Testis (tissue), 2 donors: Measurements from ENCODE around the gene LETM1.

Experiments
- CTCF ChIP-seq, 3 experiments: fragments of 450-650 bp in 2 of 3; fragments of 200-600 bp in 1 of 3; sonication (generic) in 1 of 3; IDR thresholded peaks; one replicate each; pipeline ENCODE4 v1.5.1; 2016 to 2019; ENCODE audit warnings: antibody characterized with exemption in 3 of 3, mild to moderate bottlenecking in 2 of 3, moderate library complexity in 1 of 3
- POLR2A ChIP-seq: fragments of 450-650 bp; IDR thresholded peaks from one replicate; pipeline ENCODE4 v1.6.1; 2017; ENCODE audit warnings: antibody characterized with exemption, mild to moderate bottlenecking, moderate library complexity

GRCh38 chr4:1870578-1871443, 14.9 kb upstream of the LETM1 start, which contains the start of gene NSD2:
- TF ChIP-seq POLR2A = no peak
- no peak for TF ChIP-seq CTCF (IDR thresholded peaks at IDR 0.05)
